ENCODE results near the gene BAHCC1. TPM values are rescaled to one million over a fixed set of nuclear protein-coding genes. Genes with fewer than 3 reads are reported as not detected.

The BAHCC1 gene
- total RNA-seq, 1 experiment from 2014 or later: 9.9 TPM

DNA sequence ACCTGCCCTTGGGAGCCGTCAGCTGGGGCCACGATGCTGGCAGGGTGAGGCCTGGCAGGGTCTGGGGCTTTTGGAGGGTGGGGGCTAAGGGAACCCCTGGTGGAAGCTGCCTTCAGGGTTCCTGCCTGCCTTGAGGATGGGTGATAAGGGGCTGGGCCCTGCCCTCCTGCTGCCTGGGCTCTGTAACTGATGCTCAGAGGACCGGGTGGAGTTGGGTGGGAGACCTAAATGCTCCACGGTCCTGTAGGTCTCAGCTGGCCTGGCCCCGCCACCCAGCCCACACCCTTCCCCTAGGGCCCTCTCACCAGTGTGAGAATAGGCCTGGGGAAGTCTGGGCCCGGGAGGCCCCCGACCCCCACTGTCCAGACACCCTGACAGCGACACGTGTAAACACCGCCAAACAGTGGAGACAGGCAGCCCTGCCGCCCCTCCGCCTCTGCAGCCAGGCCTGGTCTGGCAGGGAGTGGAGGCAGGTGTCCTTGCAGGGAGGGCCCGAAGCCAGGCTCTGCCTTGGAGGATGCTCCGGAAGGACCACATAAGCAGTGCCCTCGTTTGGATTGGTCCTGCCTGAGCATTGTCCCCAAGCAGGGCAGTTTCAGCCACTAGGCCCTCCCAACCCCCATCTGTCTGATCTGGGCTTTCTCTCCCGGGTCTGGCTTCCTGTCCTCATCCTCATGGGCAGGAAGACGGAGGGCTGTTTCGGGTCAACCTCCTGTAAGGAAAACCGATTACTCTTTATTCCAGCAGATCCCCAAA lies 6.5 kb upstream of the BAHCC1 start:
- Histone ChIP-seq H2AFZ (ENCODE audit: low read length) (no peak overlapping the region), H4K20me1 (ENCODE audit: low read length) (no peaks in the 10 kb centered on the region), H3K79me2 (ENCODE audit: low read length) (peaks cover 22% of the 10 kb centered on the region), H3K9me3 (ENCODE audit: low read length) (no peaks in the 10 kb centered on the region), H3K9ac (ENCODE audit: low read length) (no peak overlapping the region), H3K27ac (ENCODE audit: low read length) (no peak overlapping the region), H3K9me2 (replicated peaks; ENCODE audit: low read length) (no peaks in the 10 kb centered on the region), H3K4me1 (ENCODE audit: insufficient read depth, low read length) (peaks cover 27% of the 10 kb centered on the region), H3K27me3 (ENCODE audit: low read length) (no peaks in the 10 kb centered on the region), H3K36me3 (ENCODE audit: low read depth, low read length) (no peaks in the 10 kb centered on the region), H3F3A (ENCODE audit: low read length, unreplicated experiment) (no peaks in the 10 kb centered on the region), H3K4me3 (ENCODE audit: low read length) (no peak overlapping the region), H3K4me2 (ENCODE audit: low read length) (no peak overlapping the region)
- no peak for ATAC-seq
- TF ChIP-seq EZH2 (IDR thresholded peaks at IDR 0.05; ENCODE audit: low read length, unreplicated experiment) (no peak), EZH2phosphoT487 (IDR thresholded peaks at IDR 0.05; ENCODE audit: borderline replicate concordance, low read length) (no peak)
- TF ChIP-seq, protein P1, sequence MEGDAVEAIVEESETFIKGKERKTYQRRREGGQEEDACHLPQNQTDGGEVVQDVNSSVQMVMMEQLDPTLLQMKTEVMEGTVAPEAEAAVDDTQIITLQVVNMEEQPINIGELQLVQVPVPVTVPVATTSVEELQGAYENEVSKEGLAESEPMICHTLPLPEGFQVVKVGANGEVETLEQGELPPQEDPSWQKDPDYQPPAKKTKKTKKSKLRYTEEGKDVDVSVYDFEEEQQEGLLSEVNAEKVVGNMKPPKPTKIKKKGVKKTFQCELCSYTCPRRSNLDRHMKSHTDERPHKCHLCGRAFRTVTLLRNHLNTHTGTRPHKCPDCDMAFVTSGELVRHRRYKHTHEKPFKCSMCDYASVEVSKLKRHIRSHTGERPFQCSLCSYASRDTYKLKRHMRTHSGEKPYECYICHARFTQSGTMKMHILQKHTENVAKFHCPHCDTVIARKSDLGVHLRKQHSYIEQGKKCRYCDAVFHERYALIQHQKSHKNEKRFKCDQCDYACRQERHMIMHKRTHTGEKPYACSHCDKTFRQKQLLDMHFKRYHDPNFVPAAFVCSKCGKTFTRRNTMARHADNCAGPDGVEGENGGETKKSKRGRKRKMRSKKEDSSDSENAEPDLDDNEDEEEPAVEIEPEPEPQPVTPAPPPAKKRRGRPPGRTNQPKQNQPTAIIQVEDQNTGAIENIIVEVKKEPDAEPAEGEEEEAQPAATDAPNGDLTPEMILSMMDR (conservative IDR thresholded peaks at IDR 0.05; ENCODE audit: low read depth, low read length): no peak
- no TSS peak for BruUV-seq (replicated peaks)
- DNase-seq: no peak
- ChIA-PET CTCF (no interaction called here), POLR2A (ENCODE audit: unreplicated experiment) (no interaction called here)
- intact Hi-C loops (cut with micrococcal nuclease): no loop called here

DNA sequence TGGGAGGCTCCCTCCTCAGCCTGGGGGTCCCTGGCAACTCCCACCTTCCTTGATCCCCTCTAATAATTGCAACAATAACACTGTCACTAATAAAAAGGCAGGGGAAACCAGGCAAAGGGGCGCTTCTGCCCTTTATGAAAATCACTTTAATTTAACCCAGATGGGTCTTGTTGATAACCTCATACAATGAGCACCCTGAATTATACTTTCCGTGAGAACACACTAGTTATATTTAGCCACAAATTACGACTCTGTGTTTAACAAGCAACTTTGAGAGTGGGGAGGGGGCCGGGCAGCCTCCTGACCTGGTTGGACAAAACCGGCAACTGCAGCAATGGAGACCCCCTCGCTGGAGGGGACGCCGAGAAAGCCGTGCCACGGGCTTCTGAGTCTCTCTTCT lies 5.7 kb upstream of the BAHCC1 start:
- DNase-seq (no peak), ATAC-seq (no peak)
- no peaks in the 10 kb centered on the region for H3K9me2 ChIP-seq (replicated peaks; ENCODE audit: low read length)
- no peaks in the 10 kb centered on the region for H3K9me3 ChIP-seq (ENCODE audit: low read length)
- H3K4me3 ChIP-seq (ENCODE audit: low read length): no peak overlapping the region
- TF ChIP-seq EZH2phosphoT487 (IDR thresholded peaks at IDR 0.05; ENCODE audit: borderline replicate concordance, low read length): no peak
- TF ChIP-seq EZH2 (IDR thresholded peaks at IDR 0.05; ENCODE audit: low read length, unreplicated experiment): no peak
- TF ChIP-seq, protein P1 (conservative IDR thresholded peaks at IDR 0.05; ENCODE audit: low read depth, low read length): no peak
- no peaks in the 10 kb centered on the region for H3F3A ChIP-seq (ENCODE audit: low read length, unreplicated experiment)
- H3K4me1 ChIP-seq (ENCODE audit: insufficient read depth, low read length): peaks cover 32% of the 10 kb centered on the region
- H3K4me2 ChIP-seq (ENCODE audit: low read length): no peak overlapping the region
- intact Hi-C loops (cut with micrococcal nuclease): no loop called here
- H4K20me1 ChIP-seq (ENCODE audit: low read length): no peaks in the 10 kb centered on the region
- ChIA-PET POLR2A (ENCODE audit: unreplicated experiment) (no interaction called here), CTCF (no interaction called here)
- H3K27ac ChIP-seq (ENCODE audit: low read length): no peak overlapping the region
- peaks cover 27% of the 10 kb centered on the region for H3K79me2 ChIP-seq (ENCODE audit: low read length)
- no peaks in the 10 kb centered on the region for H3K27me3 ChIP-seq (ENCODE audit: low read length)
- no peak overlapping the region for H2AFZ ChIP-seq (ENCODE audit: low read length)
- H3K9ac ChIP-seq (ENCODE audit: low read length): no peak overlapping the region
- H3K36me3 ChIP-seq (ENCODE audit: low read depth, low read length): no peaks in the 10 kb centered on the region
- BruUV-seq (replicated peaks): no TSS peak
